HS-27A (cell line): ENCODE results near the gene TSPAN7.

Experiments used
- DNase-seq: peaks from one replicate; pipeline ENCODE4 v3.0.0-alpha.2; 2012; ENCODE audit warnings: low read depth, missing footprints

Gene TSPAN7

DNA sequence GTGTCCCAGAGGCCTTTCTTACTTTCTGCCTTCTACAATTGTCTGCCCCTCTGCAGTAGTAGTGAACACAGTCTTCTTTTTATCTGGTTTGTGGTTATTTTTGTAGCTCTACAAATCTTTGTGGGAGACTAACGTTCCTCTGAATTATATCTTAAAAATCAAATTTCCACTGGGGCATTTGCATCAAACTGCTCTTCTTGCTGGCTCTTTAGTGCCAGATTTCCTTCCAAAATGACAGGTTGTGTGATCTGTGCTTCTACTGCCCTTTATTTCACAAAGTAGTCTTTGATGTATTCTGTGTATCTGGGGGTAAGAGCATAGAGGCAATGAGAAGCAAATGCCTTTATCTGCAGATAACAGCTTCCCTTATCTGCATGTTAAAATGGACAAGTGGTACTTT is 34.5 kb downstream of the TSPAN7 start:
- DNase-seq = no peak

DNA sequence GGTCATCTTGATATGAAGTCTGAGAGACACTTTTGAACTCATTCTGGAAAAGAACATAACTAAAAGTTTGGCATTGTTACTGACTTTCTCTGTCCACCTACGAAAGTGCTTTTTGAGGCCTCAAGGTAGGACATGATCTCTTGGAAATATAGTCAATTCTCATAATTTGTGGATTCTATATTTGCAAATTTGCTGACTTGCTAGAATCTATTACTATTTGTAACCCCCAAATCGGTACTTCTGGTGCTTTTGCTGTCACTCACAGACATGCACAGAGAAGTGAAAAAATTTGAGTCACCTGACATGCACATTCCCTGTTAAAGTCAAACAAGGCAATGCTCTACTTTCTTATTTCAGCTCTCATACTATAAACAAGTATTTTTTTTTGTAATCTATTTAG is 35.6 kb downstream of the TSPAN7 start:
- DNase-seq = no peak

DNA sequence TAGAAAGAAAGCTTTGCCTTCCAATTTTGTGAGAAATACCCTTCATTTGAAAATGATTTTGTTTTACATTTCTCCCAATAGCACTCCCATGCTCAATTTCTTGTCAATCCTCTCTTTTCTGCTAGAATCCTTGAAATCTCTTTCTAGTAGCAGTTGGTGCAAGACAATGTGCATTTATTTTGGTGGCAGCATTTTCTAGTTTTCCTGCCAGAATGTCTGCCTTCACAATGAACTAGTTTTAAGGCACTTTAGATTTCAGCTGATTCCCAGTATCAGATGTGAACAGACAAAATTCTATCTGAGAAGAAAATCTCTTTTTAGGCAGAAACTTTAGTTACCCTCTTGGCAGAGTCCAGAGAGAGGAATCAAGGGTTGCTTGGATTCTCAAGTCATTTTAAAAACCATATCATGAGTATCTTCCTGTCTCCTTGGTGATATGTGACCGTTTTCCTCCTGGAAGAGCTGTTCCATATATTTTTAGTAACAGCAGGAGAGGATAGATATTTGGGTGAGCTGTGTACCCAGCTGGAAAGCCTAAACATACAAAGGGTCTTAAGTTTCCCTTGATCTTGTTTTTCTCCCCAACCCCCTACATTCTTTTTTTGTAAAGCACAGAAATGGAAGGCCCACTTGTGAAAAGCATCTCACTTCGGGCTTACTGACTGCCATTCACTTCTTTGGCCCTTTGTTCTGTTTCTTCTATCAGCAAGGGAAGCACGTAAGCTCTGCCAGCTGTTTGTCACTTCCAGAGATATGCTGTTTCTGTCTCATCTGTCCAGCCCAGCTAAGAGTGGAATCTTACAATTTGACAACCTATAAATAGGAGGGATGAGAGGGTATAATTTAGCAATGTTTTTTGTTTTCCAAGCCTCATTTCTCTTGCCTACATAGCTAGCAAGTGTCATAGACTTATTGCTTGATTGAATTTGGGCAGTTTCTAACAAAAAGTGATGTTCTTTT is 38.7 kb downstream of the TSPAN7 start:
- no peak for DNase-seq

DNA sequence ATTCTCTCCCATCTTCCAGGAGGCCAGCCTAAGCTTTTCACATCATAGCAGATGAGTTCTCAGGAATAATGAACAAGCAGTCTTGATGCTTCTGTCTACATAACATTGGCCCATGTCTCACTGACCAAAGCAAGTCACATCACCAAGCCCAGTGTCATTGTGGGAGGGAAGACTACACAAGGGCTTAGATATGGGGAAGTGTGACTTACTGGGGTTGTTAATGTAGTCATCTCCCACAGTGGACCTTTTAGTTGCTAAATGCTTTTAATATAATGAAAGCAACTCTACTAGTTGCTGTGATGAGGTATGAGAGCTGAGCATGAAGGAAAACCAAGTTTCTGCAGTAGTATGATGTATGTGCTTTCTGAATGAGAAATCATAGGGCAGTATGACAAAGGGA is 40.5 kb downstream of the TSPAN7 start:
- no peak for DNase-seq

DNA sequence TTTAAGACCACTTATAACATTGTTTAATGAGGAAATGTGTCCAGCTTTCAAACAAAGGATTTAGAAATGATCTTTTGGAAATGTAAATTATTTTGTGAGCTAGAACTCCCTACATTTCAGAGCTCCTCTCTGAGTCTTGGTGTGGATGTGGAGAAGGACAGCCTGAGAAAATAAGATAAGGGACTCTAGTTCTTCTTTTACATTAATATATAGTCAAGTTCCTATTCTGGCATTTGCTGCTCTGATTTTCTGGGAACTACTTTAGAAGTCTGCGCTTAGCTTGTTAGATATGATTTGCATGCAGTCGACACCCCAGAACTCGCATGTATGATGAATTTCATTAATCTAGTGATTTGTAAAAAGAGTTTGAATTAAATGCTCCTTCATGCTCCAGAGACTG is 45.5 kb downstream of the TSPAN7 start:
- DNase-seq = no peak

DNA sequence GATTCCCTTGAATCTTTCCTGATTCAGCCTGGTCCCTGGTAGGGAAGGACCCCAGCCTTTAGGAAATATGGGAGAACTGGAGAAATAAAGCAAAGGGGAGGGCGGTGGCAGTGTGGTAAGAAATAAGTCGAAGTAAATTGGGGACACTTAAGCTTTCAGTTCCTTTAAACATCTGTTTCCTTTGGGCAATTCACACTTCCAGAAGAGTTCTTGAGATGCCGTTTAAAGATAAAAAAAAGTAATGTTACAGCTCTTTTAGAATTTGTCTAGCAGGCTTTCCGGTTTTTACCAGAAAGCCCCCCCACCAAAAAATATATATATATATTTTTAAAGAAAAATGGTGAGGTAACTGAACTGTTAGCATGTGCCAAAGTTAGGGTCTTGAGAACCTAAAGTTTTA is 46.6 kb downstream of the TSPAN7 start:
- no peak for DNase-seq

DNA sequence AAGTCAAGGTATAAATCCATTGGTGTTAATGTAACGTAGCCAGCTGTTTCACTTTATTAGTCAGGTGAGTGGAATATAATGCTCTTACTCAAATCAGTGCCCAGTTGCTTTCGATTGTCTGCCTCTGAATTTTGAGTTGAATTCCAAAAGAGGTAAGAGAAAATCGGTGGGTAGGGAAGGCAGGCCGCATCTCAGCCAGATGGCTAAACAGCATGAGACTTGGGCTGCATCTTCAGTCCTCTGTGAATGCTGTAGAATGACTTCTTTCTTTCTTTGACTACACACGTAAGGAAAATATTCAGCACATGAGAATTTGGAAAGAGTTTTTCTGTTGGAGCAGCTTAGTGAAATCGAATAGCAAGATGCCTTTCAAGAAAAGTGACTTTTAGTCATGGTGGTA is 49.5 kb downstream of the TSPAN7 start:
- DNase-seq = no peak

DNA sequence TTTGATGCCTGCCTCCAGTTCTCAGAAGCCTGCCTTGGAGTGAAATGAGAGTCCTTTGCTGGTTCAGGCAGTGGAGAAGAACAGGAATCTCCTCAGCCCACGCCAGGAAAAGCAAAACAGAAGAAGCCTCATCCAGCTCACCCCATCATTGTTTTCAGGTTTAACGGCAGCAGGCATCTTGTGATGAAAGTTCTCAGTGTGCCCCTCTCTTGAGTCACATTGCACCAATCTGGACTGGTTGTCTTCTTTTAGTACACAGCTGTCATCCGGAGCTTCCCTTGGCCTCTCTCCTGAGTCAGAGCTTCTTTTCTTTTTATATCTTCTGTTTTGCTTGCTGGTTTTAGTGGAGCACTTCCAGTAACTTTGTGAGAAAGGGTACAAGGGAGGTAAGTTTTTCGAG is 50.9 kb downstream of the TSPAN7 start:
- DNase-seq = no peak

DNA sequence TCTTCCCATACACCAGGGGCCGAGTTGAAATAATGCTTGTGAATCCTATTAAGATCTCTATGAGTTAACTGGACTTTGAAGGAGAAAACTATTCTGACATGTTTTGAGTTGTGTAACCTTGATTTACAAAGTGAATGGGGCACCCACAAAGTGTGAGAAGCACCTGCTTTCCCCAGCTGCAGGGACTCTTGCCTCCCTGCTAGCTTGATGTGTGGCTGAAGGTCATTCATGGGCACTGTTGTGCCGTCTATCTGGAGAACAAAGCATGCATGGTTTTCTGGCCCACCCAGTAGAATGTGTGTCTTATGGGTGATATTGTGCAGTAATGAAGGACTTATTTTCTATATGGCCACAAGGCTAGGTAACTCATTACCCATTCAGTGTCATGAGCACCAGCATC is 53.1 kb downstream of the TSPAN7 start:
- no peak for DNase-seq

DNA sequence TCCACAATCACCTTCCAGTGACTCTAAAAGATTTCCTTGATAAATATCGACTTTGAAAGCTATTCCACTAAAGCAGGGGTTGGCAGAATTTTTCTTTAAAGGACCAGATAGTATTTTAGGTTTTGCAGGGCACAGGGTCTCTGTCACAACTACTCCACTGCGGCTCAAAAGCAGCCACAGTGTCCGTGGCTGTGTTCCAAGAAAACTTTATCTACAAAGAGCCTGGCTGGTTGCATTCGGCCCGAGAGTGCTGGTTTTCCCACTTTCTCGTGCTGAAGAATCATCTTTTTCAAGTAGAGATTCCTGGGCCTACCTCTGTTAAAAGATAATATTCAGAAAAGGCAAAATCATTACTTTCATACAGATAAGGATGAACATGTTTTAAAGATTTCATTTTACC is 55.6 kb downstream of the TSPAN7 start:
- DNase-seq = no peak

DNA sequence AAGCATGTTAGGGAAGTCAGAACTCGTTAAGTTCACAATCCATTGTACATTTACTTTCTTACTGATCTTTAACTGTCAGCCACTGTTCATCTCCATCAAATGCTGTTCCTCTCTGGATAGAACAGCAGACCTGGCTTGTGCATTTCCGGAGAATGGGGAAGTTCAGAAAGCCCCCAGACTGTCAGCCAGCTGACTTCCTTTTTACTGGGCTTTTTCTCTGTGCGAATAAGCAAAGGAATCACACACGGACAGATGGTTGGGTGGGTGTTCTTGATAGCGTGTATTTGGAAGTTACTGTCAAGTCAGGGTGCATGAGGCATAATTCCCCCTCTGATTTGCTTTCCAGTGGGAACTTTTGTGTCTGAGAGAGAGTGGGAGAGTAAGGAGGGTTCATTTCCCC is 56.8 kb downstream of the TSPAN7 start:
- no peak for DNase-seq

DNA sequence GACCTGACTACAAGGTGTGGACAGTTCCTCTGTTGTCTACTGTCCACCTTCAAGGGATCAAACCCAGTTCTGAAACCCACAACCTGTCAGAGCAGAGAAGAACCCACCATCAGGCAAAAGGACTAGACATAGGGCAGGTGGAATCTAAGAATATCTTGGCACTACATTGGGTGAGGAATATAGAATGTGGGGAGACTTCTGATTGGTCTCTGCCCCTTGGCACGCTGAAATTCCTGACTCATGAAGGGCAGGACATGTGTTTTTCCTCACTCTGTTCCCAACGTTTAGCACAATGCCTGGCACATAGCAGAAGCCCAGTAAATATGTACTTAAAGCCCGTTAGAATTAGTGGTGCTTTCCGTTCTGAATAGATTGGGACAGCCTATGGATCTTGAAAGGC is 59.3 kb downstream of the TSPAN7 start:
- DNase-seq = no peak

DNA sequence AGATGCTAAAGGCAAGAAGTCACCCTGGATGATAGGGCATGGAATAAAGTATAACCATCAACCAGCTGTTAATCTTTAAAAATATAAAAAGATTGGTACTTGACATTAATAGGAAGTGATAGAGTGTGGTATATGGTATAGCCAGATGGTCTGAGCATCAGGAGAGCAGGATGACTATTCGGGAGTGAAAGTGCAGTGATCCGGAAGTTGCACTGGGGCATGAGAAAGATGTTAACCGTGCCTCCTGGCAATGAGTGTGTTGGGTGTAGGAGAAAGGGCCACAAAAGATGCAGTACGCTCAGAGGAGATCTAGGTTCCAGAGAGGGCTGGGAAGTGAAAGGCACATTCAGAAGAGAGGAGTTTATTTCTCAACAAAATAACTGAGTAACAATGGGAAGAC is 65.0 kb downstream of the TSPAN7 start:
- DNase-seq = no peak

DNA sequence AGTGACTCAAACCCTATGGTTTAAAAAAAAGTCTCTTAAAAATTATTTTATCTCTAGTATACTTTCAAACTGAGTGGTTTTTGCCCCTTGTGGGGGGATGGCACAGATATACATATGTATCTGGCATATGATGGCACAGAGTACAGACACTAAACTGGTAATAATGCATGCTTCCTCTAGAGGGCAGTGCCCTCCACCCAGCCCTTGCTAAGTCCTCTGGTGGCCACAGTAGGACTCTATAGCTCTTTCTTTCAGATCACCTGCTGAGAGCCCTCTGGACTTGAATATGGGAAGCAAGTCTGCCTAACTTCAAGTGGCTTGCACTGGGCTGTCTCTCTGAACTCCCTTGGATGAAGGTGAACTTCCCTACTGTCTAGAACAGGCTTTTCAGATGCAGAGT is 66.3 kb downstream of the TSPAN7 start:
- DNase-seq = peak; percentile 0

DNA sequence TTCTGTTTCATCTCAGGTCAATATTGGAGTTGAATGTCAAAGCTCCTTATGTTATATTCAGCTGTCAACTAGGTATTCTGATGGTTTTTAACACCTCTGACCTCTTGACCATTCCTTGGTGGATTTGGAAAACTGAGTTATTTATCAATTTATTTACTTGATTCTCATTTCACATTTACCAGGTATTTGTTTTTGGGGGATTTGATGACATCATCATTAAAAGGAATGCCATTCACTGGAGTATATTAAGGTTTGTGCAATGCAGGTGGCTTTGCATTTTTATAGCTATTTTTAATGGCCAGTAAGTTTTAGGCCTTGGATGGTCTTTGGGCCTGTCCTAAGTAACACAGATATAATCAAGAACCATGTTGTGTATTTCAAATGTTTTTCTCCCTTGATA is 67.2 kb downstream of the TSPAN7 start:
- DNase-seq = no peak

DNA sequence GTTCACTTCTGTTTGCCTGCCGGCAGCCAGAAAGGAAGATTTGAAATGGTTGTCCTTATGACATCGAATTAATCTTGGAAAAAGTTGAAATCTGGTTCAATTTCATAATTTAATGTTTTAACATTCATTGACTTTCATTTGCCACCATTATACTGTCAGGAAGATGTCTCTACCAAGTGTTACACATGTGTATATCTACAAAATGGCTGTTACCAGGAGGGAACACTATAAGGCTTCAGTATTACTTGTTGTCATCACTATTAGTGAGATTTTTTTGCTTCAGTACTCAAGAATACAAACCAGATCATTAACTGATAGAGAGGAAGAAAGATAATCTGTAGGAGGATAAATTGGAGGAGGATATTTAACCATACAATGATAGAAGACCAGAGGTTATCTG is 71.2 kb downstream of the TSPAN7 start:
- no peak for DNase-seq

DNA sequence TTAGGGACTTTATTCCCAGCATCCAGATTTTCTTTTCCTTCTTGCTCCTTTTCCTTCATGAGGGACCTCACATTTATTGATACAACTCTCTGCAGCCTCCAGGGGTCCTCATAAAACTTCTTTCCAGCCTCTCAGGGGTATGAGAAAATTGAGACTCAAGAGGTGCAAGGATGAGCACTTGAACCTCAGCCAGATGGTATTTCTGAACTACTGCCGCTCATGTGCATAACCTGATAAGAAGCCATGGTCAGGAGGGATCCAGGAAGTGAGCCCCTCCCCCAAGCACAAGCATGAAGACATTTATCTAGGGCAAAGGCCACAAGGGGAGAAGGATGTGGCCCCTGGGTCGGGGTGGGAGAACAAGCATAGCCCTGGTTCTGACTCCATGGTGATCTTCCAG is 73.3 kb downstream of the TSPAN7 start:
- DNase-seq = no peak

DNA sequence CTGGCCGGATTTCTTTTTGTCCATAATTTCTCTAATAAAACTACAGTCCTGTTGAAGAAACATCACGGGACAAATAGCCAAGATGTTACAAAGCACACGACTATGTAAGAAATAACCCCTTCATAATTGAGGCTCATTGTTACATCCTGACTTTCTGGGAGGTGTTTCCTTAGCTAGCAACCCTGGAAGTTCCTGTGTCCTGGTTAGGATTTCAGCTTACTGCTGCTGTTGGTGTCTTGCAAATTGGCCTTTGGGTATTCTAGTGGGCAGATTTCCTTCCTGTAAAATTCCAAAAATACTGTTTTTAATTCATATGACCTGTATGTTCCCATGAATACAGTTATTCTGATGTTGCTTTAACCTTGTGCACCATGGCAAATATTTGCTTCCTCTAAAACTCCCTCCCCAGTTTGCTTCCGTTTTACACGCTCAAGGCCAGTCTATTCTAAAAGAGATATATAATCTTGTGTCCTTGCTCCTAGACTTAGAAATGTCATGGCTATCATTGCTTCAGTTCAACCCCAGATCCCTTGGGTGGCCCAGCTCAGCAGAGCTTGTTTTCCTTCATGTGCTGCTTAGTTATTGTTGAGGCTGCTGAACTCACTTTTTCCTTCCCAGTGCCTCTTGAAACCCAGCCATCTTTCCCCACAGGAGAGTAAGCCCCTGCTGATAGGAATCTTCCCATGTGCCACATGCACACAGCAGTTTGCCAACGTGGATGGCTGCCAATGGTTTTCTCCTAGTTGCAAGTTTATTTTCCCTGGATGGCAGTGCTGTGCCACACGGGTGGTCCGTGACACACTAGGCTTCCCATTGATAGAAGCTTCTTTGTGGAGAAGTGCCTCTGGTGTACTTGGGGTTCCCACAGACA is 75.8 kb downstream of the TSPAN7 start:
- no peak for DNase-seq

DNA sequence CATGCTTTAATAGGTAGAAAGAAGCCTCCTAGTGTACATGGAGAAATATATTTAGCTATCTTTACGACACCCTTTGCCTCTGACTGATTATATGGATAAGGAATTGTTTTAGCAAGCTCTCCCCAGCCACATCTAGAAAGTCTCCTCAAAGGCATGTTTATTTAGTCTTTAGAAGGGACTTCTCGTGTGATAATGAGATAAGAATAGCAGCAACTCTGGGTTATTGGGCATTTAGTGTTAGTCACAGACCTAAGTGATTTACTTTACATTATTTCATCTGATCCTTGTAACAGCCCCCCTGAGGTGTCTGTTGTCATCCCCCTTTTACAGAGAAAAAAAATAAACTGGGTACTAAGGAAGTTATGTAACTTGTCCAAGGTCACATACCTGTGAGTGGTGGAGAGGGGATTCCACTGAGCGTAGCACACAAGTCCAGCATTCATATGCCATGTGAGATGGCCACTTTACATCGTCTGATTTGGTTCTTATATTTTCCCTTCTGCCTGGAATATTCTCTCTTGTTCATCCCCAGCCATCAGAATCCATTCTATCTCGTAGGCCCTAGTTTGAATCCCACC is 77.7 kb downstream of the TSPAN7 start:
- no peak for DNase-seq

DNA sequence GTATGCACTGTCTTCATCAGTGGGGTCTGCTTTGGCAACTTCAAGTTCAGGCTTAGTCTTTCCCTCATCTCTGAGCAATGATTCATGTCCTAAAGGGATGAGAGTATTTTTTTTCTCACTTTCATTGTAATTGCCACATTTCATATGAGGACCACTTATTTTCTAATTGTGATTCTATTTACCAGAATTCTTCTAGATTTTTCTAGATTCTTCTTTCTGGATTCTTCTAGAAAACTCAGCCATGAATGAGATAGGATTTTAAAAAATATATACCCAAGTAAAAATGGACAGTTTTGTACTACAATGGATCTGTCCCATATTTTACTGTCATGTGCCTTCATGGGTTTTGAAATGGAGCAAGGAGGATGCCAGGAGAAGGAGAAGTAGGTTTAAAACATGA is 78.4 kb downstream of the TSPAN7 start:
- no peak for DNase-seq

DNA sequence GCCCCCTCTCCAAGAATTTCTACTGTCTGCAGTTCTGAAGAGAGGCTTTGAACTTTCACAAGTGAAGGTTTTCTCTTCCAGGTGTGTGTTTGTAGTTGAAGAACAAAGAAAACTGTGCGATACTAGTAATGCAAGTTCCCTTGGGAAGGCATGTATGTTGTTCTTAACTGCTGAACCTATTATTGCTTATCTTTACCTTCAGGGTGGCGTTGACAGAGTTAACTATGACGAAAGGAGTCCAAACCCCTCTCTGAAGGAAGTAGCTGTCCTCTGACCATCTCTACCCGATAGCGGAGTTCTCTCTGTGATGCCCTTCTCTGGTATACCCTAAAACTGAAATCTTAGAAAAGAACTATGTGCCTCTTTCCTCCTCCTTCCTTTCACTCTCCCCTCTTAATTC is 79.9 kb downstream of the TSPAN7 start:
- no peak for DNase-seq

DNA sequence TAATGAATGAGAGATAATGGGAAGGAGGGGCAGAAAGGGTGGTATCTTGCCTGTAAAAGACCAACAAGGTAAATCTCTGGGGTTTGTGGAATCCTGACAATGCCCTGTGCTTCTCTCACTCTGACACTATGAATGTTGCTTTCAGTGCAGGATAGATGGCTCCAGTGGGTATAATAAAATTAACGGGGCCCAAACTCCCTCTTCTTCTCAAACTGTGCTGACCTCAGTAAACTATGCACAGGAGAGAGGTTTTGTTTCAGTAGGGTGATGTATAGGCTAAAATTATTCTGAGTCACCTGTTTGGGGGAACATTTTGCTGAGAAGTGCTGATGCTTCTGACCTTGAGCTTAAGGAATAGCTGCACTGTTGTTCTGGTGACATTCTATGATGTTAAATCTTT is 82.6 kb downstream of the TSPAN7 start:
- no peak for DNase-seq

DNA sequence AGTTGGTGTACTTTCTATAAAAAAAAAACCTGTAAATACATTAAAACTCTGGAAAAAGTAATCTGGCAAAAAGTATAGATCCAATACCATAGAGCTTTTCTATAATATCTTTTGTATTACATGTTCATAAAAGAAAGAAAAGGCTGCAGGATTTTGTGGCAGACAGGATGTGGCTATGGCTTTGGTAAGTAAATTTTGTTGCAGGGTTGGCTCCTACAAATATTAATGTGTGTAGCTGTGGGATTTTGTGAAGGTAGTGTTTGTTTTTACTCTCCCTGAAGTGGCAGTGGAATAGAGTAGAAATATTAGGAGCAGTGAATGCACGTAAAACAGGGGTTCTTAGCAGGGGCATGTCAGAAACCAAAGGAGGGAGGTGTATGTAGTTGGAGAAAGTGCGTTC is 84.8 kb downstream of the TSPAN7 start:
- no peak for DNase-seq
